Caco-2 (cell line): ENCODE results near the gene LIPH. TPM values are rescaled to one million over a fixed set of nuclear protein-coding genes. Genes with fewer than 3 reads are reported as not detected.

ENCODE experiments used
- BruUV-seq: library from RNA; stranded (reverse); fragments of 400-500 nt; replicated peaks from 2 replicates; lab custom pipeline; 2021; lab: Mats Ljungman, UMichigan
- CTCF ChIA-PET: fragments of 300-600 bp; sonication (Branson Sonifier 250); formaldehyde crosslinking; loops from one replicate; lab custom pipeline; 2022; ENCODE audit warnings: antibody characterized with exemption; lab: Charles Lee
- POLR2A ChIA-PET: fragments of 300-600 bp; sonication (Branson Sonifier 250); formaldehyde crosslinking; loops from one replicate; lab custom pipeline; 2022; ENCODE audit warnings: antibody characterized with exemption; lab: Charles Lee
- DNase-seq, 2 experiments: peaks; one replicate each; pipeline versions ENCODE4 v3.0.0 to v3.0.0-alpha.2; 2020 to 2022
- H3K27me3 ChIP-seq: replicated peaks from 2 replicates; pipeline ENCODE4 v1.6.0; 2011; ENCODE audit warnings: low read length; ENCODE audit not compliant: control insufficient read depth, insufficient read depth
- H3K36me3 ChIP-seq: 2 replicates; pipeline ENCODE4 v1.5.1; 2011; ENCODE audit warnings: low read length; ENCODE audit not compliant: control insufficient read depth, insufficient read depth
- H3K4me1 ChIP-seq: fragments of 250-450 bp; sonication (Bioruptor Pico); 2 replicates; pipeline ENCODE4 v1.5.1; 2020; ENCODE audit warnings: mild to moderate bottlenecking
- H3K4me3 ChIP-seq: 2 replicates; pipeline ENCODE4 v1.5.1; 2011; ENCODE audit warnings: low read depth, mild to moderate bottlenecking, control low read depth, low read length
- H3K9me3 ChIP-seq: fragments of 250-450 bp; sonication (Bioruptor Pico); 2 replicates; pipeline ENCODE4 v1.5.1; 2020; ENCODE audit warnings: mild to moderate bottlenecking, moderate library complexity
- H3K27ac Mint-ChIP-seq: one replicate; pipeline ENCODE4 v1.8.0; 2022; ENCODE audit warnings: mixed read lengths; ENCODE audit not compliant: unreplicated experiment
- H3K27me3 Mint-ChIP-seq: one replicate; pipeline ENCODE4 v1.8.0; 2022; ENCODE audit warnings: mixed read lengths; ENCODE audit not compliant: insufficient read depth, unreplicated experiment
- H3K36me3 Mint-ChIP-seq: one replicate; pipeline ENCODE4 v1.8.0; 2022; ENCODE audit warnings: mild to moderate bottlenecking, mixed read lengths; ENCODE audit not compliant: insufficient read depth, unreplicated experiment
- H3K4me1 Mint-ChIP-seq: one replicate; pipeline ENCODE4 v1.8.0; 2022; ENCODE audit warnings: low read depth, mixed read lengths; ENCODE audit not compliant: unreplicated experiment
- H3K4me3 Mint-ChIP-seq: one replicate; pipeline ENCODE4 v1.8.0; 2022; ENCODE audit warnings: mild to moderate bottlenecking, moderate library complexity, mixed read lengths; ENCODE audit not compliant: unreplicated experiment
- H3K9me3 Mint-ChIP-seq: one replicate; pipeline ENCODE4 v1.8.0; 2022; ENCODE audit warnings: mixed read lengths; ENCODE audit not compliant: unreplicated experiment
- CTCF ChIP-seq, 2 experiments: fragments of 200-600 bp in 1 of 2; IDR thresholded peaks; 1 replicate in 1 of 2; 2 replicates in 1 of 2; pipeline versions ENCODE4 v1.5.1 to v1.8.0; 2011 to 2022; ENCODE audit warnings: antibody characterized with exemption in 1 of 2, control low read depth in 1 of 2, inconsistent platforms in 1 of 2, low read depth in 1 of 2, low read length in 1 of 2, mild to moderate bottlenecking in 1 of 2, moderate library complexity in 1 of 2; ENCODE audit not compliant: insufficient read depth in 1 of 2, severe bottlenecking in 1 of 2, unreplicated experiment in 1 of 2
- intact Hi-C: fragments of 100-400 bp; cut with micrococcal nuclease; formaldehyde crosslinking; loops from one replicate; pipeline ENCODE4 v1.10.0; 2022; ENCODE audit not compliant: unreplicated experiment
- total RNA-seq: library from RNA; stranded (reverse); gene quantifications from 2 replicates; pipeline ENCODE4 v1.2.3, GENCODE V29; 2022

LIPH gene
- total RNA-seq, 1 experiment from 2014 or later = 6.1 TPM

DNA sequence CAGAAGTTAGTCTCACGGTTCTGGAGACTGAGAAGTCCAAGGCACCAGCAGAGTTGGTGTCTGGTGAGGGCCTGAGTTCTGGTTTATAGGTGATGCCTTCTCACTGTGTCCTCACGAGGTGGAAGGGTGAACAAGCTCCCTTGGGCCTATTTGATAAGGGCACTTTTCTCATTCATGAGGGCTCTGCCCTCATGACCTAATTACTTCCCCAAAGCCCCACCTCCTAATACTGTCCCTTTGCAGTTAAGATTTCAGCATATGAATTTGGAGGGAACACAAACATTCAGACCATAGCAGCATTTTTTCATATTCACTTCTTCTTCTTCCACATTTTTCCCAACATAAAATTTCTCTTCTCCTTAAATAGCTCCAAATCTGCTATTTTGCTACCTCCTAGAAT is 95.0 kb downstream of the LIPH start:
- no peak overlapping the region for H3K4me3 ChIP-seq
- no peak for TF ChIP-seq CTCF (IDR thresholded peaks at IDR 0.05; ENCODE audit: insufficient read depth in 1 of 2, low read depth in 1 of 2, low read length in 1 of 2, severe bottlenecking in 1 of 2, unreplicated experiment in 1 of 2)
- H3K4me1 ChIP-seq = no peaks in the 10 kb centered on the region
- Mint-ChIP-seq H3K4me1 (no peaks in the 10 kb centered on the region), H3K27ac (no peak overlapping the region), H3K27me3 (no peaks in the 10 kb centered on the region), H3K9me3 (no peaks in the 10 kb centered on the region), H3K36me3 (peaks cover 8% of the 10 kb centered on the region), H3K4me3 (no peak overlapping the region)
- intact Hi-C loops = no loop called here
- H3K27me3 ChIP-seq = no peaks in the 10 kb centered on the region
- BruUV-seq = no TSS peak
- H3K9me3 ChIP-seq = no peaks in the 10 kb centered on the region
- no peaks in the 10 kb centered on the region for H3K36me3 ChIP-seq
- DNase-seq = no peak
- POLR2A ChIA-PET = no interaction called here
- CTCF ChIA-PET = no interaction called here

Other genes with a start within 250 kb of the LIPH start
- 20.1 and 26.2 TPM in 2 replicates for gene MAP3K13, start 189.5 kb downstream of the LIPH start, total RNA-seq
- 39.0 and 39.4 TPM in 2 replicates for gene TMEM41A, start 53.6 kb downstream of the LIPH start, total RNA-seq
- 52.4 and 53.5 TPM in 2 replicates for gene SENP2, start 33.7 kb upstream of the LIPH start, total RNA-seq